TTC549 (cell line): ENCODE results near the gene LYPD6B.

Experiments
- FAIRE-seq: peaks from 2 replicates; lab custom pipeline; 2012; peaks lifted over from hg19 to GRCh38; lab: Jason Lieb, UNC

LYPD6B gene

DNA sequence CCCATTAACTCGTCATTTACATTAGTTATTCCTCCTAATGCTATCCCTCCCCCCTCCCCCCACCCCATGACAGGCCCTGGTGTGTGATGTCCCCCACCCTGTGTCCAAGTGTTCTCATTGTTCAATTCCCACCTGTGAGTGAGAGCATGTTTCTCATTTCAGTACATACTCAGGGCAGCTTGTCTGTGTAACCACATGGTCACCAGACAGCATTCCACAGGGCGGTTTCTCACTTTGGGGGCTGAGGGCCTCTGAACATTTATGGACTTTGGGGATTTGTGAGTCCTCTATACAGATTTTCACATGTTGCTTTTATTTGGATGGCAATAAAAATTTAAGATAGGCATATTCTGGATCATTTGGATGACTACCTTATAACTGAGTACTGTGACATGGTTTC, 84.0 kb downstream of the LYPD6B start:
- FAIRE-seq = no peak

GRCh38 chr2:149125031-149125725, 86.7 kb downstream of the LYPD6B start:
- FAIRE-seq = no peak

DNA sequence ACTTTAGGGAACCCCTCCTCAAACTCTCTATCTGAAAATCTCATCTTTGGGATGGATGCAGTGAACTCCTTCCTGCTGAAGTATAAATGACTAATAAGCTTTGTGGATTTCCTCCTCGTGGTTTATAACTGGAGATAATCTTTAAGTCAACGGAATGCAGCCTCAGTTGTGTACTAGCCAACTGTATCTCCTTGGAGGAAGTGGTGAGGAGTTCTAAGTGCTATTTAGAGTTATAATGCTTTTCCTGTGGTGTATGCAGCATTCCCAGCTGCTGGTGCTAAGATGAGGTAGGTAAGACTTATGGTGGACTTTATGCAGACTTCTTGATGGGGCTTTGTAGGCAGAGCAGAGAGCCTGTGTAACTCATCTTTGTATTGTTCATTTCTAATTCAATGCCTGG, 90.9 kb downstream of the LYPD6B start:
- no peak for FAIRE-seq

DNA sequence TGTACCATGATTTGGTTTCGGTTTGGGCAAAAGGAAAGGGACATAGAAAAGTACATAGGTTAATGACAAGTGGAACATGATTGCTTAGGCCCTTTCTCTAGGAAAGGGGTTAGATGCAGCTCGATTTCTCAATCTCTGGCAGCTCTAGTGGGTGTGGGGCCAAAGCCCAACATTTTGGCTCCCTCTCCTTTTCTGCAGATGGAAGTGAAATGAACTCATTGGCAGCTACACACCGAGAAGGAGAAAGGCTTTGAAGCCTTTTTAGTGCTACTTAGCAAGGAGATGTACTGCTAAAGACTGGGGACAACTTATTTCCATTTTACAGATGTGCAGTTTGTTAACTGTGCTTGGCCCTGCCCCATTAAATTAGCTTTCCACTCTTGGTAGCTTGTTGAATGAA, 93.8 kb downstream of the LYPD6B start:
- no peak for FAIRE-seq

GRCh38 chr2:149132901-149133300, 94.4 kb downstream of the LYPD6B start:
- FAIRE-seq = no peak

- FAIRE-seq = no peak
Observed at GRCh38 chr2:149134335-149134923, 95.9 kb downstream of the LYPD6B start.

DNA sequence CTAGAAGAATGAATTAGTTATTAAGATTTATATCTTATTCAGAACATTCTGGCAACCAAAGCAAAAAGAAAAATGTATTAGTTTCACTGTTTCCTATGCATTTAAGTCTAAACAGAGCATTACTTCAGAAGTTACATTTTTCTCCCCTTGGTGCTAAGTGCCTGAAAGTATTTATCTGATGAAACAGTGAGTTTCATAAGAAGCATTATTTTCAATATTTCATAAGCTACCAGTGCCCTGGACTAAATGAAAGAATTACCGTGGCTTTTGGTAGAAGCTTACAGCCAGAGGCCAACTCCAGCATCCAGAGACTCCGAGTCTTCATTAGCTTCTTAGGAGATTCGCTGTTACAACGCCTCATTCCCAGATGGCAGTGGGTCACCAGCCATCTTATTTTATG, 97.6 kb downstream of the LYPD6B start:
- FAIRE-seq = no peak

GRCh38 chr2:149141046-149141445, 102.5 kb downstream of the LYPD6B start:
- no peak for FAIRE-seq

- no peak for FAIRE-seq
Observed at GRCh38 chr2:149143734-149144133, 105.2 kb downstream of the LYPD6B start.

GRCh38 chr2:149145314-149146295, 107.1 kb downstream of the LYPD6B start:
- no peak for FAIRE-seq

- FAIRE-seq = no peak
Observed at GRCh38 chr2:149146876-149147275, 108.4 kb downstream of the LYPD6B start.

- no peak for FAIRE-seq
Observed at GRCh38 chr2:149148194-149149006, 109.9 kb downstream of the LYPD6B start.

GRCh38 chr2:149149007-149149297, 110.5 kb downstream of the LYPD6B start:
- FAIRE-seq = no peak

DNA sequence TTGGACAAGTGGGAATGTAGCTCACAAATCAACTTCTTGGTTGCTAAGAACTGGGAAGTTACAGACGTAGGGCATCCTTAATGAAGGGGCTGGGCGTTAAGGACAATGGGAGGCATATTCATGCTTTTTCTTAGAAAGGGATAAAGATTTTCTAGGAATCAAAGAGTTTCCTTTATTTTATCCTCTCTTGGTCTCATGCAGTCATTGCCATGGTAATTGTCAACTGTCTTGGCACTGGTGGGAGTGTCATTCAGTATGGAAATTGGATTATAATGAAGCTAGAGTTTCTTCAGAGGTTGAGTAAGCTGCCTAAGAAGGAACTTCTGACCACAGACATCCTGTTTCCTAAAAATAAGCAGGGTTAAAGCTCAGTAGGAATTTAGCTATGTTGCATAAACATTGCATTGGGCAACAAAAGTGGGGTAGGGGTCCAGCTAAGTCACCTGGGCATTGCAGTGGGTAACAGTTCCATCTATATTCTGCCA, 114.0 kb downstream of the LYPD6B start:
- no peak for FAIRE-seq

GRCh38 chr2:149155196-149155969, 116.9 kb downstream of the LYPD6B start:
- FAIRE-seq = no peak

- FAIRE-seq = no peak
Observed at GRCh38 chr2:149155988-149156387, 117.5 kb downstream of the LYPD6B start.

- no peak for FAIRE-seq
Observed at GRCh38 chr2:149156971-149157740, 118.7 kb downstream of the LYPD6B start.

GRCh38 chr2:149158957-149159356, 120.5 kb downstream of the LYPD6B start:
- no peak for FAIRE-seq

DNA sequence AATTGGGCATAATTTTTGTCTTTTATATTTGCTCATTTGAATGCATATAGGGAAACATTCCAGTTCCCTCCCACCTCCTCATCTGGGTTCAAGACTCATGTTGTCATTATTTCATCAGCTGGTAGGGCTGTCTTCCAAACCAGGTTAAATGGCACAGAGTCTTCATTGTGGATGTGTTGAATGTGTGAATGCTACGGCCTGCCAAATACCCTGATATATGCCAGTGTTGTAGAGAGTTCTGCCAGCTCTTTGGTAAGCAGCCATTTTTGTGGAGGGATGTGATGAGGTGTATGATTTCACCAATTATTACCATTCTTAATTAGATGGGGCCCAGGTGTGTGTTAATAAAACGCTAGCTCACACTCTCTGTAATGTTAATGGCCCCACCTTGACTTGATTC, 121.7 kb downstream of the LYPD6B start:
- no peak for FAIRE-seq

DNA sequence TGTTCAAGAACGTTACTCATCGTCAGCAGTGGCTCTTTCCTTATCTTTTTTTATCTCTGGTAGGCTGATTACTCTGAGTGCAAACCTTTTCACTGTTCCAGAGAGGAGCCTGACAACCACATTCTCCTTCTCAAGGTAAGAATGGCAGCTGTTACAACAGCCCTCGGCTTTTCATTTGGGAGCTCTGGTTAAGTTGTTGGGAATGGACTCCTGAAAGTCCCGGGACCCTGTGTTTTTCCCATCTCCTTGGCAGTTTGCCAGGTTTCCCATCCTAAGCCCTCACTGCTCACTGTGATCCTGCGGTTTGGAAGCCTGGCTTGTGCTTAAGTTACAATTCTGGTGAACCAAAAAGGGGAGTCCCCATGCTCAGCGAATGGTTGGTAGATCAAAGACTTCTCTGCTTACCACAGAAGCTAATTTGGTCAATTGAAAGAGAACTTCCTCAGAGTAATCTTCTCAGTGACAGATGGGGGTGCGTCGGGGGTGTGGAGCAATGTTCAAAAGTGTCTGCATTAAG, 122.3 kb downstream of the LYPD6B start:
- FAIRE-seq = no peak
